Activated CD8-positive, alpha-beta memory T cell treated with anti-CD3 and anti-CD28 coated beads for 36 hours (primary cell): ENCODE results near the gene CKS2. TPM values are rescaled to one million over a fixed set of nuclear protein-coding genes. Genes with fewer than 3 reads are reported as not detected.

ENCODE experiments used
- CTCF ChIA-PET: fragments of 350-600 bp; sonication (Branson Sonifier 250); formaldehyde crosslinking; loops from one replicate; lab custom pipeline; 2021; ENCODE audit warnings: antibody characterized with exemption; lab: Charles Lee
- POLR2A ChIA-PET: fragments of 350-600 bp; sonication (Branson Sonifier 250); formaldehyde crosslinking; loops from one replicate; lab custom pipeline; 2021; ENCODE audit warnings: antibody characterized with exemption; lab: Charles Lee
- total RNA-seq, 2 experiments: library from RNA; stranded (reverse); gene quantifications; one replicate each; pipeline ENCODE4 v1.2.3, GENCODE V29; 2021

The CKS2 gene
- total RNA-seq, 2 experiments from 2014 or later: 279 to 297 TPM

DNA sequence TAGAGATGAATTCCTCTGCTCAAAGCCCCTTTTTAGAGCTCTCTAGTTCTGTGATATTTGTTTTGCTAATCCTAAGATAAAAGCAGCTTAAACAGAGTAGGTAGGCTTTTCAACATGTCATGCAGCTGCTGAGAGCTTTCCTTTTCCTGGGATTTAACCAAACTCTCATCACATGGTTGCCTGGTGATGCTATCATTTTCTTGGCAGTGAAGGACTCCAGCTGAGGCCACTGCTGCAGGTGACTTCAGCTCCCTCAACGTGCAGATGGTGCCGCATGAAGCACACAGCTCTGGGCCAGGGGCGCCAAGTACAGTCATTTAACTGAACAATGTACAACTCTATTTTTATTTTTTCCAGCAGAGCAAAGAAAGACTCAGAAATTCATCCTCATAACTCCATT, 49.5 kb downstream of the CKS2 start:
- ChIA-PET POLR2A (no interaction called here), CTCF (interaction anchor here (0.9 kb wide), 1 partner anchor 9 kb away, joined by 3 read pairs; no protein-coding TSS in a partner anchor)

DNA sequence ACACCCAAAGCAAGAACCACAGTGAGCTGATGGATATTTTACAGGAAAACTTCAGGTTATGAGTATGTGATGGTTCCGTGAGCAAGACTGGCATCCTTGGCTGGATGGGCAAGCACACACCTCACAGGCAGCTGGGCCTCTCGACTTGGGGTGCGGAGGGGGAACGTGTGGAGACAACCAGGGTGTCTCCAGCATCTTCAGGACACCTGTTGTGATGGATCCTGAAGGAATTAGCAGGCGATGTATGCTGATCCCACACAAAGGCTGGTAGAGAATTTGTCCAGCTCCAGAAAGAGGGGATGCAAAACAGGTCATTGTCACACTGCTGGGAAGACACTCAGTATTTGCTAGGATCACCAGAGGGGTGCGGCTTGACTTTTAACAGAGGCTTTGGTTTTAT, 50.0 kb downstream of the CKS2 start:
- POLR2A ChIA-PET: no interaction called here
- CTCF ChIA-PET: no interaction called here

DNA sequence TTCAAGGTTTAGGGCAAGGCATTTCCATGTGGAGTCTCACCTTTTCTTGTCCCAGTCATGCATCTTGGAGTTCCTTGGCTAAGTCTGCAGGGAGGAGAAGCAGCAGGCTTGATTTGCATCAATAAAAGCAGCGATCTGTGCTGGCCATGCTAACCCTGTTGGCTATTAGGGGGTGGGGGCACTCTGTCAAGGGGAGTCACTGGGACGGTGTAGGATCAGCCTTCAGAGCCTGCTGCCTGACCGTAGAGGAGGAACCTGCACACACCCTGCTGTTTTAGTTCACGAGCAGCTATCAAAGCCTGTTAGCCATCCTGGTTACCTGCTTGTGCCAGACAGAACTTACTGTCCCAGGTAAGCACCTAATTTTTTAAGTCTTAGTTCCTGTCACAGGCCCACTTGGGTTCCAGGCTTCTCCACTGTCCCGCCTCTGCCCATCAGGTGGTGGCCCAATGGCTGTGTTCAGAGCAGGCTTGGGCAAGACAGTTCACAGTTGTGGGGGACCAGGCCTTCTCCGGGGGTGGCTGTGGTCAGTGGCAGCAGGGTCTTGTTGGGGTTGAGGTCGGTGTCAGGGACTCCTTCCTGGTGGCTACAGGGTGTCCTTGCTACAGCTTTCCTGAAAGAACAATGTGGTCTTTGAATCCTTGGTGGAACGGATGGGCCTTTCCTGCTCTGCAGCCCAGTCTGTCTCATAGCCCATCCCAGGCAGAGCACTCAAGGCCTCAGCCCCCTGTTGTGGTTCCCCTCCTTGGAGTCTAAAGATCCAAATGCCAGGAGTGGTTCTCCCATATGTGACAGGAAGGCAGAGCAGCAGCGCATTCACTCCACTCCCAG, 51.0 kb downstream of the CKS2 start:
- CTCF ChIA-PET: no interaction called here
- POLR2A ChIA-PET: no interaction called here

DNA sequence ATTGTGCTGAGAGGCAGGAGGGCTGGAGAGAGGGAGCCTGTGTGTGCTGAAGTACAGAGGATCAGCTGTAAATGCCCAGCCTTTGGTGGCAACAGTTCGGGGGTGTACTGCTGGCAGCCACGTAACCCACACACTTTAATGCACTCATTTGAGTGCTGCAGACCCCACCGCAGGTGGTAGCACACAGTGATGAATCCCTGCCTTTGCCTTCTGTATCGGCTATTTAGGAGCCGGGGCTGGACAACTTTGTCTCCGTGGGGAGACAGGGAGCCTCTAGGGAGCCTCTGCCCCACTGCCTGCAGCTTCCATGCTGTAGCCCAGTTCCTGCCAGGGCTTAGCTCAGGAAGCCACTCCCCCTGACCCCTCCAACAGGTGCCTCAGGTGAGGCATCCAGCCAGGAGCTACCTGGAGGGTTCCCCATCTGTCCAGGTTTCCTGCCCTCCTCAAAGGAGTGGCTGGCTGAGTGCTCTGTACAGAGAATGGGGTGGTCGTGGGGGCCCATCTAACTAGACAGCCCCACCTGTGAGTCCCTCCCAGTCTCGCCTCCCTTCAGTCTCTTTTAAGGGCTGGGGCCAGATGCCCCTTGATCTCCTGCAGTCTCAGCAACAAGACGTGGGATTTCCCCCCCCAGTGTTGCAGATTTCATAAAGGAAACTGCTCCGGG, 51.8 kb downstream of the CKS2 start:
- POLR2A ChIA-PET: no interaction called here
- CTCF ChIA-PET: no interaction called here

DNA sequence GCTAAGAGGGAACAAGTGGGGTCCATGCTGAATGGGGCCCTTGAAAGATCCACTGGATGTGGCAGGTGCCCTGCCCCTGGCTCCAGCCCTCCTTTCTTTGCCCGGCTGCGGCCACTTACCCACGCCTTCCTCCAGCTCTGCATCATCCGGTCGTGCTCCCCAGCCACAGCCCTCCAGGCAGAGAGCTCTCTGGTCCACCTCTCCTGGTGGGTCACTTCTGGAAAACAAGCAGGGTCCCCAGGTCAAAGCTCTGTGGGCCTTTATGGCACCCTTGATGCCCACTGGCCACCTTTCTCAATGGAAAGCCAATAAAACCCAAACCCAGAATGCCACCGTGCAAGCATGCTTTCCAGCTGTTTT, 52.3 kb downstream of the CKS2 start:
- POLR2A ChIA-PET: no interaction called here
- CTCF ChIA-PET: no interaction called here

DNA sequence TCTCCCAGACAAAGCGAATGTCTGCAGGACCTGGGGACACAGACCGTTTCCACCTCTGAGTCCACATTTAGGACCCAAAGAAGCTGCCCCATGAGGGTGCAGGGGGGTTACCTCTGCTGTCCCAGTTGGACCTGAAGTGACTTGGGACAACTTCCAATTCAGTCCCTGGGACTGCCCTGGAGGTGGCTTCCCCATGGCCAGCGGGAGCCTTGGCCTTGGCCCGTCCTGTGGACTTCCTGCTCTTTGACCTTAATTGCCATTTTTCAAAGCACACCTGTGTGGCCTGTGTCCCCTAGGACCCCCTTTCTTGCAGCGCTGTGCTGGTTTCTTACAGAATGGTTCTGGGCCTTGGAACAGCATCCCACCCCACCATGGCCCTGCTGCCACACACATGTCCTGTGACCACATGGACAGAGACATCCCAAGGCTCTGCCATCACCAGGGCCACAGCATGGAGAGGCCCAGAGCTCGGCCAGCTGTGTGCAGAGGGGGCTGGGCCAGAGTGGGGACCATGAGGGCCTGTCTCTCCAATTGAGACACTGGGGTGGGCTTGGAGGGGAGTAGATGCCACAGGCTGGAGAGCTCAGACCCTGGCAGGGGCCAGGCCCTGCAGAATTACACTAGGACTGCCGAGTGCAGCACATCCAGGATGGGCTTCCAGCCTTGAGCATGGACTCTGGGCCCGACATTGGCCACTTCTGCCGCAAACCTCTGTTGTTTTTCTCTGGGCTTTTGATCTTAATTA, 53.1 kb downstream of the CKS2 start:
- ChIA-PET CTCF (no interaction called here), POLR2A (no interaction called here)

DNA sequence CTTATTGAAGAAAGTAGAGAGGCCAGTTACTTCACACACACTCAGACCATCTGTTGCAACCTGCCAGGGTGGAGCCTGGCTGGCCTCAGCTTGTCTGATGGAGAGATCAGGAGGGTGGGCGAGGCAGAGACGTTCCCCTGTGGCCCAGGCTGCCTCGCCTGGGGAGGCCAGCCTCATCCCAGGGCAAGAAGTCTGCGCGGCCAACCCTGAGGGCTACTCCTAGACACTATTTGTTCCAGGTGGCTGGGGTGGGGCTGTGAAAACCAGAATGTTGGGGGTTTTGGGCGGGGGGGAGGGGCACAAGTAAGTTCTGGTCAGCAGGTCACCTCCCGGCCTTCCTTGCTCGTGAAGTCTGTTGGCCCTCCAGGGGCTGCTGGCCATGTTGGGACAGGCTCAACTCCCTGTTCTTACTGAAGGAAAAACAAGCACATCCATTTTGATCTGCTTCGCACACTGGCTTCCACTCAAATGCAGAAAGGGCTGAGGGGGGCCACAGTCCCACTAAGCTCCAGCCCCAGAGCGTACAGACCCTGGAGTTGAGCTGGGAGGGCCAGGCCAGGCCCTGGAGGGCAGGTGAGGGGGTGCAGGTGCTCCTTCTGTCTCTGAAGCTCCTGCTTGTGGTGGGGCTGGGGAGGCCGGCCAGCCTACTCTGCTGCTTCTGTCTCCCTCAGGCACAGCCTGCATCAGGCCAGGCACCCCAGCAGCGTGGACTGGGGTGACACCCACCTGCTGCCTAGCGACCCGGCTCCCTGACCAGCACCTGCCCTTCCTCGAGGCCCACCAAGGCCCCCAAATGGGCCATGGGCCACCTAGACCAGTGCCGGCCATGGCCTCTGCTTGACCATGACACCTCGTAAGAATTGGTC, 53.9 kb downstream of the CKS2 start:
- ChIA-PET CTCF (no interaction called here), POLR2A (no interaction called here)

DNA sequence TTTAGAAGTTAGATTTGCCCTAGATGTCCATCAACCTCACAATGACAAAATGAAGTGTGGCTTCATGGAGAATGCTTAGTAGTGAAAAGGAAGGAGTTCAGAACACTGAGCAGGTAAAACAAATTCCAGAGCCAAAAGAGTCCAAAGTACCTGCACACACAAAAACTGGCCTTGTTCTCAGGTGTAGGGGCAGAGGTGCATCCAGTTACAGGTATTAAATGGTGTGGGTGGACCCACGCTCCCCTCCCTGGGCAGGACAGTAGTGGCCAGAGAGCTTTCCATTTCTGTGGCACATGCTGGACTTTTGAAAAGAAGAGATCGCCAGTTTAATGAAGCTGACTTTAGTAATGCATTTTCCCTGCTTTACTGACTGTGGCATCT, 54.5 kb downstream of the CKS2 start:
- CTCF ChIA-PET: no interaction called here
- POLR2A ChIA-PET: no interaction called here

Other genes with a start within 250 kb of the CKS2 start
- gene SHC3, start 132.4 kb upstream of the CKS2 start, total RNA-seq: not detected
- 10 to 100 TPM; 35.0 to 36.5 TPM for gene SECISBP2, start 7.3 kb downstream of the CKS2 start, total RNA-seq
- 100 to 1,000 TPM; 283 to 295 TPM for gene SEMA4D, start 186.9 kb downstream of the CKS2 start, total RNA-seq